Endometrial microvascular endothelial cells (primary cell): Measurements from ENCODE around the gene NPAS3. TPM values are rescaled to one million over a fixed set of nuclear protein-coding genes. Genes with fewer than 3 reads are reported as not detected.

ENCODE experiments used
- in situ Hi-C: cut with HindIII; loops from 2 replicates; pipeline ENCODE4 v1.10.0; 2017; ENCODE audit warnings: low sequenced_read_pairs, low pct_unique_long_range_greater_than_20kb; ENCODE audit errors: inconsistent ontology term
- total RNA-seq: library from RNA; depleted of rRNA; stranded (reverse); fragments of >200 nt; gene quantifications from one replicate; pipeline ENCODE4 v1.2.3, GENCODE V29; 2015; ENCODE audit errors: inconsistent ontology term

NPAS3 gene
- total RNA-seq, 1 donor from 2014 or later: not detected

GRCh38 chr14:33126433-33126832, 187.8 kb downstream of the NPAS3 start:
- in situ Hi-C loops: no loop called here

- in situ Hi-C loops: no loop called here
These were observed 188.9 kb downstream of the NPAS3 start for GRCh38 chr14:33127531-33127930.

GRCh38 chr14:33131801-33132200, 193.1 kb downstream of the NPAS3 start:
- in situ Hi-C loops: no loop called here

- in situ Hi-C loops: no loop called here
These were observed 195.5 kb downstream of the NPAS3 start for GRCh38 chr14:33134162-33134561.

- in situ Hi-C loops: no loop called here
These were observed 196.3 kb downstream of the NPAS3 start for GRCh38 chr14:33134975-33135374.

- in situ Hi-C loops: no loop called here
These were observed 212.2 kb downstream of the NPAS3 start for GRCh38 chr14:33150666-33151428.

GRCh38 chr14:33163109-33163508, 224.4 kb downstream of the NPAS3 start:
- in situ Hi-C loops: no loop called here

GRCh38 chr14:33163600-33163999, 224.9 kb downstream of the NPAS3 start:
- in situ Hi-C loops: no loop called here

GRCh38 chr14:33165144-33165925, 226.7 kb downstream of the NPAS3 start:
- in situ Hi-C loops: no loop called here

GRCh38 chr14:33165926-33166289, 227.2 kb downstream of the NPAS3 start:
- in situ Hi-C loops: no loop called here

- in situ Hi-C loops: no loop called here
These were observed 237.3 kb downstream of the NPAS3 start for GRCh38 chr14:33175951-33176350.

- in situ Hi-C loops: no loop called here
These were observed 245.9 kb downstream of the NPAS3 start for GRCh38 chr14:33184587-33184986.

GRCh38 chr14:33186656-33187055, 248.0 kb downstream of the NPAS3 start:
- in situ Hi-C loops: no loop called here

GRCh38 chr14:33188880-33189279, 250.2 kb downstream of the NPAS3 start:
- in situ Hi-C loops: no loop called here

- in situ Hi-C loops: no loop called here
These were observed 253.2 kb downstream of the NPAS3 start for GRCh38 chr14:33191855-33192254.

GRCh38 chr14:33194551-33194950, 255.9 kb downstream of the NPAS3 start:
- in situ Hi-C loops: no loop called here

GRCh38 chr14:33198684-33199083, 260.0 kb downstream of the NPAS3 start:
- in situ Hi-C loops: no loop called here

GRCh38 chr14:33201116-33201515, 262.4 kb downstream of the NPAS3 start:
- in situ Hi-C loops: no loop called here

- in situ Hi-C loops: no loop called here
These were observed 268.3 kb downstream of the NPAS3 start for GRCh38 chr14:33206981-33207380.

- in situ Hi-C loops: no loop called here
These were observed 268.9 kb downstream of the NPAS3 start for GRCh38 chr14:33207467-33208017.
